Measurements from ENCODE around the gene NT5C3B. TPM values are rescaled to one million over a fixed set of nuclear protein-coding genes. Genes with fewer than 3 reads are reported as not detected.
"Not testable (repeated sequence)": the region's sequence is repeated elsewhere in the genome, so short reads cannot be mapped to it uniquely, and the experiment has no call there.

NT5C3B gene
- polyA plus RNA-seq, 10 donors = 32.4 to 79.1 (median 45.9) TPM

GRCh38 chr17:41848788-41849187, 12.8 kb upstream of the NT5C3B start:
- DNase-seq = no peak

GRCh38 chr17:41844971-41845370, 8.9 kb upstream of the NT5C3B start:
- no peak for DNase-seq

GRCh38 chr17:41840781-41841180, 4.7 kb upstream of the NT5C3B start:
- DNase-seq = not testable (repeated sequence)

- not testable (repeated sequence) for DNase-seq
These were observed 3.4 kb upstream of the NT5C3B start for GRCh38 chr17:41839448-41839847.

- no peak for DNase-seq
These were observed 1.9 kb upstream of the NT5C3B start, which contains the start of gene KLHL10 for GRCh38 chr17:41837761-41838538. Gene KLHL10, plus strand, starts transcription at chr17:41837825. Its CDS starts 108 bp downstream, at chr17:41837933.

GRCh38 chr17:41836550-41837196, 641 bp upstream of the NT5C3B start:
- no peak for DNase-seq

- DNase-seq = no peak
These were observed 725 bp downstream of the NT5C3B start for GRCh38 chr17:41835214-41835799.

- not testable (repeated sequence) for DNase-seq
These were observed 6.1 kb downstream of the NT5C3B start for GRCh38 chr17:41829961-41830360.

- no peak for DNase-seq
These were observed 10.7 kb downstream of the NT5C3B start for GRCh38 chr17:41825175-41825845.

- no peak for DNase-seq
These were observed 11.9 kb downstream of the NT5C3B start for GRCh38 chr17:41824086-41824485.

GRCh38 chr17:41823580-41823979, 12.5 kb downstream of the NT5C3B start:
- DNase-seq = no peak

GRCh38 chr17:41823141-41823524, 12.9 kb downstream of the NT5C3B start:
- no peak for DNase-seq

GRCh38 chr17:41822216-41823140, 13.6 kb downstream of the NT5C3B start:
- no peak for DNase-seq

- no peak for DNase-seq
These were observed 14.3 kb downstream of the NT5C3B start for GRCh38 chr17:41821776-41822175.

GRCh38 chr17:41818024-41818423, 18.0 kb downstream of the NT5C3B start:
- no peak for DNase-seq

GRCh38 chr17:41816637-41817320, 19.3 kb downstream of the NT5C3B start:
- no peak for DNase-seq

GRCh38 chr17:41814195-41814594, 21.8 kb downstream of the NT5C3B start:
- DNase-seq = no peak

GRCh38 chr17:41813699-41814124, 22.3 kb downstream of the NT5C3B start:
- DNase-seq = no peak

- peak in 1 of 3 donors; percentile 43 for DNase-seq
These were observed 22.8 kb downstream of the NT5C3B start for GRCh38 chr17:41813152-41813680.

Data from muscle of back (tissue), 11 donors.